Thoracic aorta (tissue), 2 donors: Measurements from ENCODE around the gene MLKL. TPM values are rescaled to one million over a fixed set of nuclear protein-coding genes. Genes with fewer than 3 reads are reported as not detected.

ENCODE experiments used
- ATAC-seq: fragments of 150-250 bp; one replicate; pipeline ENCODE4 v1.8.0; 2017; ENCODE audit warnings: low read depth; ENCODE audit not compliant: insufficient number of reproducible peaks, low FRiP score
- DNase-seq: peaks from one replicate; pipeline ENCODE4 v3.0.0-alpha.2; 2020; ENCODE audit warnings: low spot score
- H3K27ac ChIP-seq, 2 donors: fragments of 200-600 bp; sonication (generic); 1 replicate in 1 of 2; 2 replicates in 1 of 2; pipeline ENCODE4 v1.5.1; 2016; ENCODE audit warnings: mild to moderate bottlenecking in 2 of 2, moderate library complexity in 2 of 2
- H3K27me3 ChIP-seq: fragments of 200-600 bp; sonication (generic); replicated peaks from 2 replicates; pipeline ENCODE4 v1.6.0; 2016; ENCODE audit warnings: mild to moderate bottlenecking; ENCODE audit not compliant: insufficient read depth
- H3K36me3 ChIP-seq: fragments of 200-600 bp; sonication (generic); one replicate; pipeline ENCODE4 v1.5.1; 2016
- H3K4me1 ChIP-seq, 2 donors: fragments of 200-600 bp; sonication (generic); 1 replicate in 1 of 2; 2 replicates in 1 of 2; pipeline versions ENCODE4 v1.5.1 to v1.6.0; 2016; ENCODE audit warnings: low read depth in 2 of 2, mild to moderate bottlenecking in 1 of 2; ENCODE audit not compliant: control insufficient read depth in 1 of 2
- H3K4me3 ChIP-seq: fragments of 200-600 bp; sonication (generic); 2 replicates; pipeline ENCODE4 v1.5.1; 2016; ENCODE audit warnings: mild to moderate bottlenecking
- H3K9me3 ChIP-seq: fragments of 200-600 bp; sonication (generic); 2 replicates; pipeline ENCODE4 v1.5.1; 2016
- total RNA-seq, 2 donors: library from RNA; depleted of rRNA; stranded (reverse); fragments of >200 nt; gene quantifications; one replicate each; pipeline versions ENCODE4 v1.1.0 to v1.2.3, GENCODE V29; 2016
- TF ChIP-seq, protein P1 (sequence below): fragments of 200-600 bp; sonication (generic); IDR thresholded peaks from one replicate; pipeline ENCODE4 v1.5.1; 2019; ENCODE audit warnings: antibody characterized with exemption

Gene MLKL
- total RNA-seq, 2 donors from 2014 or later, result 11.4 to 47.0 TPM

DNA sequence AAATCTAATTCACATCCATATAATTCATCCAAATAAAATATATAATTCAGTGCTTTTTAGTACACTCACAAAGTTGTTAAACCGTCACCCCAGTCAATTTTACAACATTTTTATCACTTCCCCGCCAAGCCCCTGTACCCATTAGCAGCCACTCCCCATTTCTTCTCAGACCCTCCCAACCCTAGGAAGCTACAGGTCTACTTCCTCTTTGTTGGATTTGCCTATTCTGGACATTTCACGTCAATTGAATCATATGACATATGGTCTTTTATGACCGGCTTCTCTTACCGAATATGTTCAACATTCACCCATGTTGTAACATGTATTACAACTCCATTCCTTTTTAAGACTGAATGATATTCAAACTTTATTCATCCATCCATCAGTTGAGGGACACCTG is 19.9 kb upstream of the MLKL start:
- Histone ChIP-seq H3K4me3 (no peak overlapping the region), H3K9me3 (no peaks in the 10 kb centered on the region), H3K4me1 (peaks cover 0 to 8% of the 10 kb centered on the region in 2 donors), H3K27me3 (no peaks in the 10 kb centered on the region), H3K27ac (no peak overlapping the region), H3K36me3 (no peaks in the 10 kb centered on the region)
- DNase-seq, result no peak
- TF ChIP-seq, protein P1, sequence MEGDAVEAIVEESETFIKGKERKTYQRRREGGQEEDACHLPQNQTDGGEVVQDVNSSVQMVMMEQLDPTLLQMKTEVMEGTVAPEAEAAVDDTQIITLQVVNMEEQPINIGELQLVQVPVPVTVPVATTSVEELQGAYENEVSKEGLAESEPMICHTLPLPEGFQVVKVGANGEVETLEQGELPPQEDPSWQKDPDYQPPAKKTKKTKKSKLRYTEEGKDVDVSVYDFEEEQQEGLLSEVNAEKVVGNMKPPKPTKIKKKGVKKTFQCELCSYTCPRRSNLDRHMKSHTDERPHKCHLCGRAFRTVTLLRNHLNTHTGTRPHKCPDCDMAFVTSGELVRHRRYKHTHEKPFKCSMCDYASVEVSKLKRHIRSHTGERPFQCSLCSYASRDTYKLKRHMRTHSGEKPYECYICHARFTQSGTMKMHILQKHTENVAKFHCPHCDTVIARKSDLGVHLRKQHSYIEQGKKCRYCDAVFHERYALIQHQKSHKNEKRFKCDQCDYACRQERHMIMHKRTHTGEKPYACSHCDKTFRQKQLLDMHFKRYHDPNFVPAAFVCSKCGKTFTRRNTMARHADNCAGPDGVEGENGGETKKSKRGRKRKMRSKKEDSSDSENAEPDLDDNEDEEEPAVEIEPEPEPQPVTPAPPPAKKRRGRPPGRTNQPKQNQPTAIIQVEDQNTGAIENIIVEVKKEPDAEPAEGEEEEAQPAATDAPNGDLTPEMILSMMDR, result no peak
- ATAC-seq, result no peak

DNA sequence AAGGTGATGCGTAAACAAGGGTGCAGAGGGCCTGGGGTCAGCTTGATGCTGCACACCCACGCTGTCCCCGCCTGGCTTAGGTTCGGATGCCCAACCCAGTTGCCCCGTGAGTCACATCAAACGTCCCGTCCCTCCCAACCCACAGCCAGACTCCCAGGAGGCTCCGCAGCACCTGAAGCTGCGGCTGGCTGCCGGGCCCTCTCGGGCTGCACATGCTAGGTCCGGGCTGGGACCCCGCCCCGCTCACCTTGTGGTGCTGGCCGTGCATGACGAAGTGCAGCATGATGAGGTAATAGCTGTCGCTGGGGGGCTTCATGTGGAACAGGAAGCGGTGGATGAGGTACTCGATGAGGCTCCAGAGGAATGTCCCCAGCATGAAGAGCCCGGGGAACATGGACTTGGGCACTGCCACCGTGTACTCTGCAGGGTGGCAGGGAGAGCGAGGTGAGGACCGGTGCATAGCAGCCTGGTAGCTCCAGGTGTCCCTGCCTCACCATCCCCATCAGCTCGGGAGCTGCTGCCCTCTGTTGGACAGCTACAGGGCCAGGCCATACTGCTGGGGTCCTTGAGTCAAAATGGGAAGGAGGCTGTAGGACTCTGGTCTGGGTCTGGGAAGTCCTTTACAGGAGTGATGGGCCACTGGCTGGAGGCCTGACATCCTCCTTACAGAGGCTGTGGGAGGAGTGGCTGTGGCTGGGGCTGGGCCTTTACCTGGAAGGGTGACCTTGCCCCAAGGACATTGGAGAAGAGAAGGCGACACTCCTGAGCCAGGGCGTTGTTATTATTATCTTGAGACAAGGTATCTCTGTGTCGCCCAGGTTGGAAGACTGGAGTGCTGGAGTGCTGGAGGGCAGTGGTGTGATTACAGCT is 18.3 kb upstream of the MLKL start:
- no peaks in the 10 kb centered on the region for H3K27me3 ChIP-seq
- H3K4me3 ChIP-seq, result no peak overlapping the region
- no peaks in the 10 kb centered on the region for H3K9me3 ChIP-seq
- no peak overlapping the region for H3K27ac ChIP-seq
- no peak for ATAC-seq
- H3K4me1 ChIP-seq, result no peaks in the 10 kb centered on the region
- TF ChIP-seq, protein P1, result no peak
- no peaks in the 10 kb centered on the region for H3K36me3 ChIP-seq
- DNase-seq, result no peak

DNA sequence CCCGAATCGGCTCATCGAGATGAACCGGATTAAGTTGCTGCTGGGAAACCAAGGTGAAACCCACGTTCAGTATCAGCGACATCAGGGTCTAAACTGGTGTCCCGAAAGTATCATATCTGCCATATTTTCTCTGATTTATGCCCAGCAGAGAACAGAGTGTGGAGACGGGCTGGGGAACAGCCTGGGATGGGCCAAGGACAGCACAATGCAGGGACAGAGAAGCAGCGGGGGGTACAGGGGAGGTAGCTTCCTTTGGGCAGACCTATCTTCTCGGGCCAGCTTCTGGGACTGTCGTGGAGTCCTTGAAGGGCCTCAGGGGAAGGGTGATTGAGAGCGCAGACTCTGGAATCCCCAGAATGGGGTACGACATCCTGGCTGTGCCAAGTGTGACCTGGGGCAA is 17.5 kb upstream of the MLKL start:
- Histone ChIP-seq H3K27me3 (no peaks in the 10 kb centered on the region), H3K9me3 (no peaks in the 10 kb centered on the region), H3K4me3 (no peak overlapping the region), H3K27ac (no peak overlapping the region), H3K4me1 (no peaks in the 10 kb centered on the region), H3K36me3 (no peaks in the 10 kb centered on the region)
- no peak for DNase-seq
- TF ChIP-seq, protein P1, result no peak
- no peak for ATAC-seq

DNA sequence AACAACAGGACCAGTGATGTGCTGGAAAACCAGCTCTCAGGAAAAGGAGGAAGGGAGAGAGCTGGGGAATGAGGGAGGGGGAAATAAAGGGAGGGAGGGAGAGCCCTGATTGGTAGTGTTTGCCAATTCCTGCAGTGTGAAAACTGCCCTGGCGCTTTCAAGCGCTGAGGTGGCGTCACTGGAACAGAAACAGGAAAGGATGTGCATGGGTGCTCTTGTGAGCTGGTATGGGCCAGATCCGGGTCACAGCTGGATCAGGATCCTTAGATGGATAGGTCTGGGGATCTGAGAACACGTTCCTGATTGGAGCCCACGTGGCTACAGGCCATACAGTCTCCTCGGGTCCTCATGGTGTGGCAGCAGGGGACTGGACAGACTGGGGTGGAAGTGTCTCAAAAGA is 16.7 kb upstream of the MLKL start:
- ATAC-seq, result no peak
- DNase-seq, result no peak
- no peaks in the 10 kb centered on the region for H3K36me3 ChIP-seq
- TF ChIP-seq, protein P1, result no peak
- H3K4me3 ChIP-seq, result no peak overlapping the region
- no peaks in the 10 kb centered on the region for H3K27me3 ChIP-seq
- H3K27ac ChIP-seq, result no peak overlapping the region
- no peaks in the 10 kb centered on the region for H3K9me3 ChIP-seq
- no peaks in the 10 kb centered on the region for H3K4me1 ChIP-seq

DNA sequence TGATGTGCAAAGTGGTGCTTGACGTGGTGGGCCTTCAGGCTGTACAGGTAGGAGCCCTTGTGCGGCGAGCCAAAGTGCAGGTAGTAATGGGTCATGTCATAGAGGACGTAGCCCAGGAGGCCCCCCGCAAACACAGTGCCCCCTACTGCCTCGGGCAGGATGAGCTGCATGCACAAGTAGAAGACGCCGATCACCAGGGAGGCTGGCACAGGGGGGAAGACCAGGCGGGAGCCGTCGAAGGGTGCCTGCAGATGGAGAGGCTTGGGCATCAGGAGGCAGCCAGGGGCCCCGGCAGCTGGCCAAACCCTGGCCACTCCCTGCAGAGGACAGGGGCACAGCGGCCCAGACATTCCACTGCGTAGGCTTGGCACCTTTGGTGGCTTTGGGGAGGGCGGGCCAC is 15.7 kb upstream of the MLKL start:
- Histone ChIP-seq H3K4me1 (no peaks in the 10 kb centered on the region), H3K4me3 (no peak overlapping the region), H3K27me3 (no peaks in the 10 kb centered on the region), H3K27ac (no peak overlapping the region), H3K9me3 (no peaks in the 10 kb centered on the region), H3K36me3 (no peaks in the 10 kb centered on the region)
- DNase-seq (no peak), ATAC-seq (no peak)
- TF ChIP-seq, protein P1, result no peak
